ENCODE measurements around the gene CTIF.

The CTIF gene

GRCh38 chr18:48577478-48578190, 38.8 kb downstream of the CTIF start:
- DNase-seq (ENCODE audit: low read depth), result no peak
- no peaks in the 10 kb centered on the region for H3K9me3 ChIP-seq (ENCODE audit: control insufficient read depth, low read length)
- H3K4me3 ChIP-seq (ENCODE audit: low read length), result no peak overlapping the region
- H3K9ac ChIP-seq (ENCODE audit: low read length), result no peak overlapping the region
- H3K36me3 ChIP-seq (ENCODE audit: control insufficient read depth, insufficient read depth, low read length, severe bottlenecking), result peaks cover 32% of the 10 kb centered on the region
- H3K27me3 ChIP-seq (replicated peaks; ENCODE audit: control insufficient read depth, insufficient read depth, low read length), result no peaks in the 10 kb centered on the region
- H3K4me1 ChIP-seq (ENCODE audit: control insufficient read depth, insufficient read depth, low read length), result peaks cover 35% of the 10 kb centered on the region

DNA sequence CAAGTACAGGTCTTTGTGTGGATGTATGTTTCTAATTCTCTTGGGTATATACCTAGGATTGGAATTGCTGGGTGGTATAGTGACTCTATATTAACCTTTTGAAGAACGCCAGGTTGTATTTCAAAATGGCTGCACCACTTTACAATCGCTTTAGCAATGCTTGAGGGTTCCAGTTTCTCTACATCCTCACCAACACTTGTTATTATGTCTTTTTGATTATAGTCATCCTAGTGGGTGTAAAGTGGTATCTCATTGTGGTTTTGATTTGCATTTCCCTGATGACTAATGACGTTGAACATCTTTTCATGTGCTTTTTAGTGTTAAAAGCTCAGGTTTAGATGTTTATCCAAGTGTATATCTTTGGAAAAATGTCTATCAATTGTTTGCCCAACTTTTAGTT, 39.5 kb downstream of the CTIF start:
- Histone ChIP-seq H3K4me1 (ENCODE audit: control insufficient read depth, insufficient read depth, low read length) (peaks cover 31% of the 10 kb centered on the region), H3K36me3 (ENCODE audit: control insufficient read depth, insufficient read depth, low read length, severe bottlenecking) (peaks cover 32% of the 10 kb centered on the region), H3K4me3 (ENCODE audit: low read length) (no peak overlapping the region), H3K9me3 (ENCODE audit: control insufficient read depth, low read length) (no peaks in the 10 kb centered on the region), H3K9ac (ENCODE audit: low read length) (no peak overlapping the region), H3K27me3 (replicated peaks; ENCODE audit: control insufficient read depth, insufficient read depth, low read length) (no peaks in the 10 kb centered on the region)
- no peak for DNase-seq (ENCODE audit: low read depth)

GRCh38 chr18:48580066-48580465, 41.2 kb downstream of the CTIF start:
- DNase-seq (ENCODE audit: low read depth), result no peak
- no peak overlapping the region for H3K9ac ChIP-seq (ENCODE audit: low read length)
- H3K4me1 ChIP-seq (ENCODE audit: control insufficient read depth, insufficient read depth, low read length), result peaks cover 32% of the 10 kb centered on the region
- no peaks in the 10 kb centered on the region for H3K27me3 ChIP-seq (replicated peaks; ENCODE audit: control insufficient read depth, insufficient read depth, low read length)
- H3K36me3 ChIP-seq (ENCODE audit: control insufficient read depth, insufficient read depth, low read length, severe bottlenecking), result peaks cover 32% of the 10 kb centered on the region
- no peaks in the 10 kb centered on the region for H3K9me3 ChIP-seq (ENCODE audit: control insufficient read depth, low read length)
- no peak overlapping the region for H3K4me3 ChIP-seq (ENCODE audit: low read length)

DNA sequence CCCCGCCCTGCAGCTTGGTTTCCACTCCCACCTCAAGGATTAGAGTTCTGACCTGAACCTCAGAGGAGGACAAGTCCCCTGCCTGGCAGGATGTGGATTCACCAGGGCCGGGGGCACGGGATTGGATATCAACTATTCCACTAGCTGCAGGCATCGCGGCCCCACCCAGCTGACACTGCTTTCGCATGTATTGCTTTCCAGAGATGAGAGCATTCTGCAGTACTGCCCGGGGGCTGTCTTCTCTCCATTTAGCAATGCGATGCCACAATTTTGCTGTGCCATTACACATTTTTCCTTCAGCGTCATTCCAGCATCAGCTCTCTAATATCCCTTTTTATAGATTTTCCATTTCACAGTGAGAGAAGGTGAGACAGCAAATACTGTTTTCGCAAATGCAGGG, 42.0 kb downstream of the CTIF start:
- Histone ChIP-seq H3K4me3 (ENCODE audit: low read length) (peak overlapping the region; percentile 57), H3K27me3 (replicated peaks; ENCODE audit: control insufficient read depth, insufficient read depth, low read length) (no peaks in the 10 kb centered on the region), H3K9me3 (ENCODE audit: control insufficient read depth, low read length) (no peaks in the 10 kb centered on the region), H3K36me3 (ENCODE audit: control insufficient read depth, insufficient read depth, low read length, severe bottlenecking) (peaks cover 25% of the 10 kb centered on the region), H3K9ac (ENCODE audit: low read length) (peak overlapping the region; percentile 68), H3K4me1 (ENCODE audit: control insufficient read depth, insufficient read depth, low read length) (peaks cover 32% of the 10 kb centered on the region)
- DNase-seq (ENCODE audit: low read depth), result no peak

GRCh38 chr18:48581206-48581605, 42.4 kb downstream of the CTIF start:
- H3K36me3 ChIP-seq (ENCODE audit: control insufficient read depth, insufficient read depth, low read length, severe bottlenecking), result peaks cover 23% of the 10 kb centered on the region
- peak overlapping the region; percentile 68 for H3K9ac ChIP-seq (ENCODE audit: low read length)
- peaks cover 32% of the 10 kb centered on the region for H3K4me1 ChIP-seq (ENCODE audit: control insufficient read depth, insufficient read depth, low read length)
- no peaks in the 10 kb centered on the region for H3K9me3 ChIP-seq (ENCODE audit: control insufficient read depth, low read length)
- no peaks in the 10 kb centered on the region for H3K27me3 ChIP-seq (replicated peaks; ENCODE audit: control insufficient read depth, insufficient read depth, low read length)
- H3K4me3 ChIP-seq (ENCODE audit: low read length), result peak overlapping the region; percentile 57
- DNase-seq (ENCODE audit: low read depth), result no peak

- H3K9ac ChIP-seq (ENCODE audit: low read length), result peak overlapping the region; percentile 68
- no peaks in the 10 kb centered on the region for H3K9me3 ChIP-seq (ENCODE audit: control insufficient read depth, low read length)
- DNase-seq (ENCODE audit: low read depth), result no peak
Observed at GRCh38 chr18:48581941-48582340, 43.1 kb downstream of the CTIF start.

DNA sequence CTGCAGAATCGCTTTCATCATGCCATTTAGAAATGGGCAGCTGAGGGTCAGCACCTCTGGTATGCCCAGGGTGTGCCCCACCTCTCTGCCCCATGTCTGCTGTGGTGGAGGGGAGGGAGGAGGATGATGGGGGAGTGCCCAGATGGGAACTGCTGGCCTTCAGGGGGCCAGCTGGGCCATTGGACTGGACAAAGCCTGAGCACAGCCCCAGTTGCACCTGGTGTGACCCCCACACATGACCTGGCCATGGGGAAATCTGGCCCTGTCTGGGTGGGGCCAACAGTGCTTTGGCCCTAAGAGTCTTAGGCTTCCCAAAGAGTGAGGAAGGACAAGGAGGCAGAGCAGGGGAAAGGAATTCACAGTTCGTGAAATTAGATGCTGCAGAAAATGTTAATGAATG, 44.1 kb downstream of the CTIF start:
- H3K27me3 ChIP-seq (replicated peaks; ENCODE audit: control insufficient read depth, insufficient read depth, low read length), result no peaks in the 10 kb centered on the region
- no peak overlapping the region for H3K4me3 ChIP-seq (ENCODE audit: low read length)
- H3K4me1 ChIP-seq (ENCODE audit: control insufficient read depth, insufficient read depth, low read length), result peaks cover 32% of the 10 kb centered on the region
- H3K36me3 ChIP-seq (ENCODE audit: control insufficient read depth, insufficient read depth, low read length, severe bottlenecking), result peaks cover 13% of the 10 kb centered on the region
- no peaks in the 10 kb centered on the region for H3K9me3 ChIP-seq (ENCODE audit: control insufficient read depth, low read length)
- no peak for DNase-seq (ENCODE audit: low read depth)
- no peak overlapping the region for H3K9ac ChIP-seq (ENCODE audit: low read length)

More at GRCh38 chr18:48581941-48582340, 43.1 kb downstream of the CTIF start:
- Histone ChIP-seq H3K4me3 (ENCODE audit: low read length) (no peak overlapping the region), H3K36me3 (ENCODE audit: control insufficient read depth, insufficient read depth, low read length, severe bottlenecking) (peaks cover 18% of the 10 kb centered on the region), H3K4me1 (ENCODE audit: control insufficient read depth, insufficient read depth, low read length) (peaks cover 32% of the 10 kb centered on the region), H3K27me3 (replicated peaks; ENCODE audit: control insufficient read depth, insufficient read depth, low read length) (no peaks in the 10 kb centered on the region)

DNA sequence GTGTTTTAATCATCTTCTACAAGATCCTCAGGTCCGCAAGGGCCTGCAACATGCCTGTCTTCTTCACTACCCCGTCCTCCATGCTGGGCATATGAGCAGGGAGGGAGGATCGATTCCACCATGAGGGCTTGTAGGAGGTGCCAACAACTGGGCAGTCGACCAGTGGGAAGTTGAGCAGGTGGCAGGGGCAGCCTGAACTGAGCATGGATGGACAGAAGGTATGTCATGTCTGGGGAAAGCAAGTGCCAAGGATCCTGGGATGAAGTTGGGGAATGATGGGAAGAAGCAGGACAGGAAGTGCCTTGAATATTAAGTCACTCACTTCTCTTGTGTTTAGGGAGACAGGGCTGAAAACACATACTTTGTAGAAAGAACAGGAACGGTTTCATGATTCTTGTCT, 44.7 kb downstream of the CTIF start:
- H3K4me1 ChIP-seq (ENCODE audit: control insufficient read depth, insufficient read depth, low read length), result peaks cover 32% of the 10 kb centered on the region
- no peak for DNase-seq (ENCODE audit: low read depth)
- no peak overlapping the region for H3K9ac ChIP-seq (ENCODE audit: low read length)
- H3K9me3 ChIP-seq (ENCODE audit: control insufficient read depth, low read length), result no peaks in the 10 kb centered on the region
- peaks cover 8% of the 10 kb centered on the region for H3K36me3 ChIP-seq (ENCODE audit: control insufficient read depth, insufficient read depth, low read length, severe bottlenecking)
- H3K4me3 ChIP-seq (ENCODE audit: low read length), result no peak overlapping the region
- H3K27me3 ChIP-seq (replicated peaks; ENCODE audit: control insufficient read depth, insufficient read depth, low read length), result no peaks in the 10 kb centered on the region

- Histone ChIP-seq H3K4me3 (ENCODE audit: low read length) (no peak overlapping the region), H3K36me3 (ENCODE audit: control insufficient read depth, insufficient read depth, low read length, severe bottlenecking) (peaks cover under 1% of the 10 kb centered on the region), H3K4me1 (ENCODE audit: control insufficient read depth, insufficient read depth, low read length) (peaks cover 11% of the 10 kb centered on the region), H3K9me3 (ENCODE audit: control insufficient read depth, low read length) (no peaks in the 10 kb centered on the region), H3K9ac (ENCODE audit: low read length) (no peak overlapping the region), H3K27me3 (replicated peaks; ENCODE audit: control insufficient read depth, insufficient read depth, low read length) (no peaks in the 10 kb centered on the region)
- no peak for DNase-seq (ENCODE audit: low read depth)
Observed at GRCh38 chr18:48589797-48590519, 51.1 kb downstream of the CTIF start.

DNA sequence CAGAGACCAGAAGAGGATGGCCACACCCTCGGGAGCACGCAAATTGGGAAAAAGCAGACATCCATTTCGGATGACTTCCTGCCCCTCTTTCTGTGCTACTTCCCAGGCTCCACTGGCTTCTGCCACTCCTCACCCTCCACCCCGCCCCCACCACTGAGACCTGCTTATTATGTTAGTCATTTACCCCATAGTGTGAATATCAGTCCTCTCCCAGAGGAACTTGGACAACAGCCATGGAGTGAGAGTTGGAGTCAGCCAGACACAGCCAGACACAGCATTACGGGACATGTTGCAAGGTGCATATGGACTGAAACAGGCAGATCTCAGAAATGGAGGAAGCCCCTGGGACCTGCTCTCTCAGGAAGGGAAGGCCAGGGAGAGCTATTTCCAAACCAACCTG, 51.8 kb downstream of the CTIF start:
- H3K4me1 ChIP-seq (ENCODE audit: control insufficient read depth, insufficient read depth, low read length), result peaks cover 11% of the 10 kb centered on the region
- H3K9ac ChIP-seq (ENCODE audit: low read length), result no peak overlapping the region
- H3K9me3 ChIP-seq (ENCODE audit: control insufficient read depth, low read length), result no peaks in the 10 kb centered on the region
- H3K36me3 ChIP-seq (ENCODE audit: control insufficient read depth, insufficient read depth, low read length, severe bottlenecking), result peaks cover 8% of the 10 kb centered on the region
- DNase-seq (ENCODE audit: low read depth), result peak; percentile 69
- H3K4me3 ChIP-seq (ENCODE audit: low read length), result no peak overlapping the region
- H3K27me3 ChIP-seq (replicated peaks; ENCODE audit: control insufficient read depth, insufficient read depth, low read length), result no peaks in the 10 kb centered on the region

- H3K9ac ChIP-seq (ENCODE audit: low read length), result no peak overlapping the region
- H3K4me3 ChIP-seq (ENCODE audit: low read length), result no peak overlapping the region
- no peaks in the 10 kb centered on the region for H3K9me3 ChIP-seq (ENCODE audit: control insufficient read depth, low read length)
- H3K36me3 ChIP-seq (ENCODE audit: control insufficient read depth, insufficient read depth, low read length, severe bottlenecking), result peaks cover 19% of the 10 kb centered on the region
- H3K4me1 ChIP-seq (ENCODE audit: control insufficient read depth, insufficient read depth, low read length), result peaks cover 11% of the 10 kb centered on the region
- H3K27me3 ChIP-seq (replicated peaks; ENCODE audit: control insufficient read depth, insufficient read depth, low read length), result no peaks in the 10 kb centered on the region
- no peak for DNase-seq (ENCODE audit: low read depth)
Observed at GRCh38 chr18:48592540-48593171, 53.8 kb downstream of the CTIF start.
